Right lobe of liver (tissue), 6 donors: ENCODE data around the gene GTF3C1. TPM values are rescaled to one million over a fixed set of nuclear protein-coding genes. Genes with fewer than 3 reads are reported as not detected.

ENCODE experiments used
- ATAC-seq, 4 donors: fragments of 200-7000 bp; cut with Tn5 transposase; one replicate each; pipeline ENCODE4 v1.9.1; 2020; ENCODE audit warnings: mild to moderate bottlenecking in 4 of 4, moderate library complexity in 4 of 4
- DNase-seq, 3 donors: peaks; one replicate each; pipeline ENCODE4 v3.0.0-alpha.2; 2020
- H3K27ac ChIP-seq, 3 donors: fragments of 200-600 bp; one replicate each; pipeline ENCODE4 v1.8.0; 2022
- H3K27me3 ChIP-seq, 2 donors: fragments of 200-600 bp; one replicate each; pipeline ENCODE4 v1.8.0; 2022
- H3K36me3 ChIP-seq, 4 donors: fragments of 200-600 bp; sonication (generic) in 1 of 4; one replicate each; pipeline versions ENCODE4 v1.5.1 to v1.8.0; 2017 to 2022; ENCODE audit warnings: control low read depth in 1 of 4
- H3K4me1 ChIP-seq, 4 donors: fragments of 200-600 bp; sonication (generic) in 1 of 4; one replicate each; pipeline versions ENCODE4 v1.5.1 to v1.8.0; 2017 to 2022; ENCODE audit warnings: control low read depth in 1 of 4
- H3K4me3 ChIP-seq, 3 donors: fragments of 200-600 bp; one replicate each; pipeline ENCODE4 v1.8.0; 2022
- H3K9me3 ChIP-seq, 4 donors: fragments of 200-600 bp; sonication (generic) in 1 of 4; one replicate each; pipeline versions ENCODE4 v1.5.1 to v1.8.0; 2017 to 2022; ENCODE audit warnings: control low read depth in 1 of 4
- POLR2A ChIP-seq: fragments of 450-650 bp; IDR thresholded peaks from one replicate; pipeline ENCODE4 v1.6.1; 2017; ENCODE audit warnings: antibody characterized with exemption, mild to moderate bottlenecking
- WGBS: methylation state at CpG from one replicate; pipeline ENCODE4 v1.1.6; 2018; ENCODE audit warnings: low coverage, low lambda C conversion rate; ENCODE audit not compliant: insufficient coverage; ENCODE audit errors: missing lambda C conversion rate; 5-methylcytosine and 5-hydroxymethylcytosine counted together
- intact Hi-C, 2 donors: fragments of 100-400 bp; cut with DNase I; formaldehyde crosslinking; loops; one replicate each; pipeline versions ENCODE4 v1.11.2 to v1.14.1; 2022
- total RNA-seq, 6 experiments: library from RNA; depleted of rRNA in 2 of 6; stranded (reverse); fragments of >200 nt in 2 of 6; fragmentation: NEBNext Ultra II Directional in 3 of 6; extraction: Animal tissue kit (Norgen Biotek cat#: 25700) in 3 of 6; gene quantifications; one replicate each; pipeline versions ENCODE4 v1.1.0 to v1.2.4, GENCODE V29; 2016 to 2023
- TF ChIP-seq, protein P1 (sequence below), 4 donors: fragments of 200-600 bp in 3 of 4; fragments of 450-650 bp in 1 of 4; IDR thresholded peaks; one replicate each; pipeline versions ENCODE4 v1.5.1 to v1.8.0; 2016 to 2022; ENCODE audit warnings: antibody characterized with exemption in 4 of 4, mild to moderate bottlenecking in 2 of 4
- donor health status: DM: no; HTN: yes; CAD: no.
- donor health status: DM: no; HTN: no; CAD: no.
- donor health status: DM: no; HTN: no; CAD: no.
- donor health status: DM: no; HTN: yes; CAD: no.
- donor health status: DM: no; HTN: yes; CAD: no.

The GTF3C1 gene
- total RNA-seq, 6 experiments from 2014 or later: 25.3 to 53.3 (median 26.9) TPM

DNA sequence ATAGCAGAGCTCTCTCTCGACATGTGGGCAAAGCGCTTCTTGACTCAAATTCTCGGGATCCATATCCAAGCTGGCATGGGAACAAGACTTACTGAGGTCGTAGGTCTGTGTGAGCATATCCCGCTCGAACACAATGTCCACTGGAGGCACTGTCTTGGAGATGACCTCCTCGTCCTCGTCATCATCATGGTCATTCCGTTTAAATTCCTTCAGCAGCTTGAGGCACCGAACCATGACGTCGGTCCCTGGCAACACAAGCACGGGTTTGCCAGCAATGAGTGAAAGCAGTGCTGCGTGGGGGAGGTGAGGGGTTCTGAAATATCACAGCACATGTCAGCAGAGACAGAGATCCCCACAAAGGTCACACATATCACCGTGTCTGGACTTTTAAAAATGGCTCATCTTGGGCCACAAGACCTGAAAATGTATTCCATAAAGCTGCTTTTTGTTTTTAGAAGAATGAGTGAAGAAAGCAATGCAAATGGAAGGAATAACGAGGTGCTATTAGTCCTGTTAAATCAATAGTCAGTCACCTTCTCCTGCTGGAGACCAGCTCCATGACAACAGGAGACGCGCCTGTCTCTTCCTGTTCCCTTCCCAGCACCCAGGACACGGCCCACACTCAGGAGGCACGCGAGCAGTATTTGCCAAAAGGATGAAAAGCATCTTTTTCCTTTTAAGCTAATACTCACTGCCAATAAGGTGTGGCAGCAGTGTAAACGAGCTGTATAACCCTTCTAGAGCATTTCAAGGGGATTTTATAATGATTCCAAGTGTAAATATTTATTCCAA is 37.9 kb downstream of the GTF3C1 start:
- Histone ChIP-seq H3K9me3 (no peaks in the 10 kb centered on the region), H3K4me3 (no peak overlapping the region), H3K27me3 (no peaks in the 10 kb centered on the region), H3K36me3 (peaks cover 0 to 41% (median 14%) of the 10 kb centered on the region in 4 donors), H3K4me1 (no peaks in the 10 kb centered on the region), H3K27ac (no peak overlapping the region)
- ATAC-seq: no peak
- no peak for TF ChIP-seq POLR2A
- TF ChIP-seq, protein P1, sequence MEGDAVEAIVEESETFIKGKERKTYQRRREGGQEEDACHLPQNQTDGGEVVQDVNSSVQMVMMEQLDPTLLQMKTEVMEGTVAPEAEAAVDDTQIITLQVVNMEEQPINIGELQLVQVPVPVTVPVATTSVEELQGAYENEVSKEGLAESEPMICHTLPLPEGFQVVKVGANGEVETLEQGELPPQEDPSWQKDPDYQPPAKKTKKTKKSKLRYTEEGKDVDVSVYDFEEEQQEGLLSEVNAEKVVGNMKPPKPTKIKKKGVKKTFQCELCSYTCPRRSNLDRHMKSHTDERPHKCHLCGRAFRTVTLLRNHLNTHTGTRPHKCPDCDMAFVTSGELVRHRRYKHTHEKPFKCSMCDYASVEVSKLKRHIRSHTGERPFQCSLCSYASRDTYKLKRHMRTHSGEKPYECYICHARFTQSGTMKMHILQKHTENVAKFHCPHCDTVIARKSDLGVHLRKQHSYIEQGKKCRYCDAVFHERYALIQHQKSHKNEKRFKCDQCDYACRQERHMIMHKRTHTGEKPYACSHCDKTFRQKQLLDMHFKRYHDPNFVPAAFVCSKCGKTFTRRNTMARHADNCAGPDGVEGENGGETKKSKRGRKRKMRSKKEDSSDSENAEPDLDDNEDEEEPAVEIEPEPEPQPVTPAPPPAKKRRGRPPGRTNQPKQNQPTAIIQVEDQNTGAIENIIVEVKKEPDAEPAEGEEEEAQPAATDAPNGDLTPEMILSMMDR (IDR thresholded peaks at IDR 0.05): no peak
- DNase-seq: no peak
- intact Hi-C loops: no loop called here
- 88% methylated on average over 13 of the region's 22 CpGs for WGBS

- no peak for TF ChIP-seq POLR2A
- TF ChIP-seq, protein P1 (IDR thresholded peaks at IDR 0.05): no peak
- Histone ChIP-seq H3K27me3 (no peaks in the 10 kb centered on the region), H3K4me3 (no peak overlapping the region), H3K9me3 (no peaks in the 10 kb centered on the region), H3K4me1 (no peaks in the 10 kb centered on the region), H3K36me3 (peaks cover 0 to 75% (median 24%) of the 10 kb centered on the region in 4 donors), H3K27ac (no peak overlapping the region)
- intact Hi-C loops: no loop called here
- DNase-seq (no peak), ATAC-seq (no peak)
- 92% methylated on average over 9 of the region's 9 CpGs for WGBS
Measured at GRCh38 chr16:27508476-27508875, 41.2 kb downstream of the GTF3C1 start.

GRCh38 chr16:27506771-27507170 is 42.9 kb downstream of the GTF3C1 start:
- DNase-seq: no peak
- WGBS: 96% methylated on average over 8 of the region's 17 CpGs
- H3K4me1 ChIP-seq: no peaks in the 10 kb centered on the region
- no peak overlapping the region for H3K27ac ChIP-seq
- ATAC-seq: no peak
- no peak for TF ChIP-seq POLR2A
- TF ChIP-seq, protein P1 (IDR thresholded peaks at IDR 0.05): no peak
- H3K9me3 ChIP-seq: no peaks in the 10 kb centered on the region
- H3K36me3 ChIP-seq: peaks cover 0 to 92% (median 32%) of the 10 kb centered on the region in 4 donors
- no peak overlapping the region for H3K4me3 ChIP-seq
- intact Hi-C loops: no loop called here
- no peaks in the 10 kb centered on the region for H3K27me3 ChIP-seq

DNA sequence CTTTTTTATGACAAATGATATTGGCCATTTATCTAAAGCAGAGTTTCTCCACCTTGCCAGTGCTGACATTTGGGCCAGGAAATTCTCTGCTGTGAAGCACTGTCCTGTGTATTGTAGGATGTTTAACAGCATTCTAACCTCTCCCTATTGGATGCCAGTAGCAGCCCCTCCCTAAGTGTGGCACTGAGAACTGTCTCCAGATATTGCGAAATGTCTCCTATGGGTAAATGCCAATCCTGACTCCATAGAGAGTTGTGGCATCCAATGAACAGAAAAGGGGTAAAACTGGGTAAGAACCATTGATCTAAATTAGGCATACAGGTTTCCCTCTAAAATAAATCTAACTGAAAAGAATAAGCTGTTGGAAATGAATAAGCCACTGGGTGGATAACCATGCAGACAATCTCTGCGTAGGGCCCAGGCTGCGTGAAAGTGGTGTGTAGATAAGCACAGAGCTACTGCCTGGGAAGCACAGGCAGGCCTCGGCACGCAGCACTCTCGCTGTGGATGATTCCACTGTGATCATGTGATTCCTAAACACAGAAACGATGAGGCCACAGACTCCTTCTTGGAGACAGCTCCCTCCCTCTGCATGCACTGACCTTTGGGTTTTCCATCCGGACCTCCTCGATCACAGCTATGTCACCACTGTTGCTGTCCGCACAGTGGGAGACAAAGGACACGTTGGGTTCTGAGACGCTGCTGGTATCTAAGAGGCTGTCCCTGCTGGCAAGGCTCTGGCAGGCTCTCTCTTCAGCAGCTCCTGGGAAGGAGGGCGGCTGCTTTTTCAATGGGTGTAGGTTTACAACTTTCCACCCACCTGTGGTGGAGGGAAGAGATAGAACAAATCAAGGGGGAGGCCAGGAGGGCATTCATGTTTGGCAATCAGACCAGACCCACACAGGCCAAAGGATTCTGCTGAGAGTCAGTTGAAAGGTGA is 44.1 kb downstream of the GTF3C1 start:
- H3K9me3 ChIP-seq: no peaks in the 10 kb centered on the region
- H3K36me3 ChIP-seq: peaks cover 0 to 97% (median 37%) of the 10 kb centered on the region in 4 donors
- no peaks in the 10 kb centered on the region for H3K4me1 ChIP-seq
- ATAC-seq (no peak), DNase-seq (no peak)
- intact Hi-C loops: no loop called here
- H3K4me3 ChIP-seq: no peak overlapping the region
- no peaks in the 10 kb centered on the region for H3K27me3 ChIP-seq
- TF ChIP-seq, protein P1 (IDR thresholded peaks at IDR 0.05): no peak
- 81% methylated on average over 13 of the region's 13 CpGs for WGBS
- no peak overlapping the region for H3K27ac ChIP-seq
